Activated T-cell treated with anti-CD3 and anti-CD28 coated beads, Interleukin-2, amount 50 U/mL, for 4 hours (primary cell): Measurements from ENCODE around the gene WWC2. TPM values are rescaled to one million over a fixed set of nuclear protein-coding genes. Genes with fewer than 3 reads are reported as not detected.

Experiments
- ATAC-seq, 2 donors: fragments of 200-7000 bp; cut with Tn5 transposase; one replicate each; pipeline ENCODE4 v1.10.0; 2021
- DNase-seq: peaks from one replicate; pipeline ENCODE4 v3.0.0-alpha.2; 2020
- H3K27me3 Mint-ChIP-seq: one replicate; pipeline ENCODE4 v1.8.0; 2021; ENCODE audit warnings: low read depth, mixed read lengths
- H3K36me3 Mint-ChIP-seq: one replicate; pipeline ENCODE4 v1.8.0; 2022; ENCODE audit warnings: mixed read lengths; ENCODE audit not compliant: insufficient read depth
- H3K4me1 Mint-ChIP-seq: one replicate; pipeline ENCODE4 v1.8.0; 2021; ENCODE audit warnings: low read depth, mixed read lengths
- H3K4me3 Mint-ChIP-seq: one replicate; pipeline ENCODE4 v1.8.0; 2021; ENCODE audit warnings: mild to moderate bottlenecking, moderate library complexity, mixed read lengths
- H3K9me3 Mint-ChIP-seq: one replicate; pipeline ENCODE4 v1.8.0; 2021; ENCODE audit warnings: mixed read lengths
- total RNA-seq, 3 donors: library from RNA; stranded (reverse); gene quantifications; one replicate each; pipeline ENCODE4 v1.2.1, GENCODE V29; 2021

Gene WWC2
- total RNA-seq, 3 donors from 2014 or later, result 5.6 to 7.8 (median 6.9) TPM

- no peaks in the 10 kb centered on the region for H3K9me3 Mint-ChIP-seq
- no peak overlapping the region for H3K4me3 Mint-ChIP-seq
- ATAC-seq (no peak), DNase-seq (no peak)
- H3K36me3 Mint-ChIP-seq, result no peaks in the 10 kb centered on the region
- peaks cover 9% of the 10 kb centered on the region for H3K4me1 Mint-ChIP-seq
- peaks cover 22% of the 10 kb centered on the region for H3K27me3 Mint-ChIP-seq
Observed at GRCh38 chr4:183095199-183095512, 3.9 kb upstream of the WWC2 start.

- Mint-ChIP-seq H3K4me1 (peaks cover 13% of the 10 kb centered on the region), H3K36me3 (no peaks in the 10 kb centered on the region), H3K9me3 (no peaks in the 10 kb centered on the region), H3K4me3 (no peak overlapping the region), H3K27me3 (peaks cover 25% of the 10 kb centered on the region)
- no peak for DNase-seq
- no peak for ATAC-seq
Observed at GRCh38 chr4:183096276-183096965, 2.6 kb upstream of the WWC2 start.

DNA sequence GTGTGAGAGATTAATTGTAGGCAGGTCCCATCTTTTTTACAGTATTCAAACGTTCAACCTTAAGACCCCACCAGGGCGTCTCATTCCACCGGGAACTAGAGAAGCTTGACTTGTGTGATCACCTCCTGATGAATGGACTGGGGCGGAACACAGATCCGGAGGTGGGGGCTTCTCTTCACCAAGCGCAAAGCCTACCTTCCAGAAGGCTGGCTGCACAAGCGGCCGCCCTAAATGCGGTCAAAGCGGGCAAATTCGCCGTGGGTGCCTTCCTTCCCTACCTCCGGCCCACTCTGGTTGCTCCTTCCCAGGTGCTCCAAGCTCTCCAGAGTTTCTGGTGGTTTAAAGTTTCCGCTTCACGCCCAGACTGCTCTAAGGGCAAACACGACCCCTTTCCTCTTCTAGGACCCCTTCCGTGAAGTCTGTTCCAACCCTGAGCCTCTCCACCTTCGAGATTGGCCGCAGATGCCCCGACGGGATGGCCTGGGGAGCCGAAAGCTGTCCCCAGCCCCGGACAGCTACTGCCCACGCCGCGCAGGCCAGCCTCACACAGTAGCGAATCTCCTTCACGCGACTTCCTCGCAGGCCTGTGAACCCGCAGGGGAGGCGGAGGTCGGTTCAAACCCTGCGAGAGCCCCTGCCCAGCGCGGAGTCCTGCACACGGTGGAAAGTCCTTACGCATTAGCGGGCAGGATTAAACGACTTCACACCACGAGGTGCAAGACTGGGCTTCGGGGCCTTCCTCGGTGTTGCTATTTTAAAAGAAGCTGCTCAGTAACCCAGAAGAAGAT lies 1.6 kb upstream of the WWC2 start:
- H3K9me3 Mint-ChIP-seq, result no peaks in the 10 kb centered on the region
- peaks cover 13% of the 10 kb centered on the region for H3K4me1 Mint-ChIP-seq
- no peaks in the 10 kb centered on the region for H3K36me3 Mint-ChIP-seq
- H3K27me3 Mint-ChIP-seq, result peaks cover 32% of the 10 kb centered on the region
- peak overlapping the region; percentile 58 for H3K4me3 Mint-ChIP-seq
- no peak for DNase-seq
- ATAC-seq, result no peak

DNA sequence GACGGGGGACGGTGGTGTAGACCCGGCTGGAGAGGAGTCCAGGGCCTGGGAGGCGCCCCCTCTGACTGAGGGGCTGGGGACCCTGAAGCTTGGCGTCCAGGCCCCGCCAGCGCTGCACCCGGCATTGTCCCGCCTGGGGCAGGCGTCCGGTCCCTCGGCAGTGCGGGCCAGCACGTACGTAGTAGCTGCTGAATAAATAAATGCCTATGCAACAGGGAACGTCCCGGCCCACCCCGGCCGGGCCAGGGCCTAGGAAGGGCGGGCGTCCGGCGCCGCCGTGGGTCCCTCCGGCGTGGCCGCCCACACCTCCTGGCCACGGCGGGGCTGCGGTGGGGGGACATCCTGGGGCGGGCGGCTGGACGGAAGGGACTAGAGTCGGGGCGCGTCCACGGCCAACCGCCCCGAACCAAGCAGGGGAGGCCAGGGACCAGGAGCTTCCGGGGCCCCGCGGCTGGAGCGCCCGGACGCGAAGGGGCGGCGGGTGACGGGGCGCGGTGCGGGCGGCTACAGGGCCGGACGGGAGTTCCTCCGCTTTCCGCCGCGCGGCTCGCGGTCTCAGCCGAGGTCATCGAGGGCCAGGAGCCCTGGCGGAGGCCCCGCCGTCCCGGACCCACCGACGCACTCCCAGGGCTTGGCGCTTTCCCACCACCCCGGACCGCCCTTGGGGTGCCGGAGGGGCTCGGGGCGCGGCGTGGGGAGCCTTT lies 886 bp upstream of the WWC2 start:
- Mint-ChIP-seq H3K4me1 (peaks cover 13% of the 10 kb centered on the region), H3K4me3 (peak overlapping the region; percentile 66), H3K27me3 (peaks cover 35% of the 10 kb centered on the region), H3K9me3 (no peaks in the 10 kb centered on the region), H3K36me3 (no peaks in the 10 kb centered on the region)
- DNase-seq (no peak), ATAC-seq (peak; percentile 38 to 44)

DNA sequence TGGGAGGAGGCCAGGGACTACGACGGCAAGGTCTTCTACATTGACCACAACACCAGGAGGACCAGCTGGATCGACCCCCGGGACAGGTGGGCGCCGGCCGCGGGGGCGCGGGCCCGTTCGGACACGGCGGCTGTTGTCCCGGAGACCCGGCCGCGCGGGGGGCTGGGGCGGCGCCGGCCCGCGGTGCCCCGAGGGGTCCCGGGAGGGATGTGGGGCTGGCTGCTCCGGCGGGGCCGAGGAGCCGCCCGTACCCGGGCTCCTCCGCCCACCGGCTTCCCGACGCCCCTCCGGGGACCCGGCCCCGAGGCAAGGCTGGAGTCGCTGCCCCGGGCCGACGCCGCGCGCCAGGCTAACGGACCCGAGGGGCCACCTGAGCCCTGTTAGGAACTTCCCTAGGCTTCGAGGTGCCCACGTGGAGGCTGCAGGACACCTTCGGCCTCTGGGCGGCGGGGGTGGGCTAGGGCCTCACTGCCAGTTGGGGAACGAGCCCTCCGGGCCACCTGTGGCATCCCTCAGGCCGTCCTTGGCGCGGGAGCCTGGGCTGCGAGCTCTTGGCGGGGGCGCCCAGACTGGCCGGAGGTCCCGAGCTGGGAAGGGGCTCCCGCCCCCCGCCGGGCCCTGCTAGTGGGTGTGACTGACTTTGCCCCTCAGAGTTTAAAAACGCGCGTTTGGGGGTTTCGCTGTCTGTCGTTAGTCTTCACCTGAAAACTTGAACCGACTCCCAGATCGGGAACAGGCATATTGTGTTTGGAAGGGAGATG lies 660 bp downstream of the WWC2 start:
- Mint-ChIP-seq H3K9me3 (no peaks in the 10 kb centered on the region), H3K36me3 (no peaks in the 10 kb centered on the region), H3K4me1 (peaks cover 13% of the 10 kb centered on the region), H3K27me3 (peaks cover 35% of the 10 kb centered on the region), H3K4me3 (peak overlapping the region; percentile 66)
- DNase-seq (no peak), ATAC-seq (peak in 1 of 2 donors; percentile 9)

DNA sequence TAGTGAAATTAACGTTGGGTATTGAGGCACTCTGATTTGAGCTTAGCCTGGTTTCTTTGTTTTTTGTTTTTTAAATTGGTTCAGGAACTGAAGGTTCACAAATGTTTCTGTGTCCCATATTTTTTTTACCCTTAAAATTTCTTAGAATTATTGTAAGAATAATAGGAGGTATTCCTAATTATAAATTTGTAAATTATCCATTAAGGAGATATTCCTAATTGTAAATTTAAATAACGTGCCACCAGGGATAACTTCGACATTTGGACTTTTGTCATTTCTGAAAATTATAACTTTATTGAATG lies 1.2 kb downstream of the WWC2 start:
- Mint-ChIP-seq H3K4me3 (peak overlapping the region; percentile 66), H3K36me3 (no peaks in the 10 kb centered on the region), H3K4me1 (peaks cover 13% of the 10 kb centered on the region), H3K9me3 (no peaks in the 10 kb centered on the region), H3K27me3 (peaks cover 30% of the 10 kb centered on the region)
- ATAC-seq, result no peak
- DNase-seq, result no peak

DNA sequence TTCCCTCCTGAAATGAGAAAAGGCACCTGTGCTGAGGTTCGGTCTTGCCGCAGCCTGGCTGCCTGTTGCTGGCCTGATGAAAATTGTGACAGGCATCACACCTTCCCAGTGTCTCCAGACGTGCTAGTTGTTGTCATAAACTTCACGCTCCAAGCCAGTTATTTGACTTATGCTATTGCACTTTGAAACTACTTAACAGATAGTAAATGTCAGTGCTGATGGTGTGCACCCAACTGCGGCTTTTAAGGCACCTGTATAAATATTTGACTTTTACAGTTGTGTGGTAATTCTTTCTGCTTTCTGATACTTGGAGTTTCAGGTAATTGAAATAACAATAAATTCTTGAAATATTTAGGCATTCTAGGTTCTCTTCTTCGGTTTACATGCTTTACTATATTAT lies 1.8 kb downstream of the WWC2 start:
- Mint-ChIP-seq H3K27me3 (peaks cover 33% of the 10 kb centered on the region), H3K36me3 (no peaks in the 10 kb centered on the region), H3K4me1 (peaks cover 13% of the 10 kb centered on the region), H3K9me3 (no peaks in the 10 kb centered on the region), H3K4me3 (peak overlapping the region; percentile 39)
- no peak for DNase-seq
- ATAC-seq, result no peak

- H3K9me3 Mint-ChIP-seq, result no peaks in the 10 kb centered on the region
- peaks cover 11% of the 10 kb centered on the region for H3K4me1 Mint-ChIP-seq
- H3K27me3 Mint-ChIP-seq, result peaks cover 32% of the 10 kb centered on the region
- H3K36me3 Mint-ChIP-seq, result no peaks in the 10 kb centered on the region
- ATAC-seq (no peak), DNase-seq (no peak)
- no peak overlapping the region for H3K4me3 Mint-ChIP-seq
Observed at GRCh38 chr4:183101956-183102480, 3.0 kb downstream of the WWC2 start.

GRCh38 chr4:183105092-183105491 lies 6.0 kb downstream of the WWC2 start:
- peaks cover 5% of the 10 kb centered on the region for H3K4me1 Mint-ChIP-seq
- ATAC-seq, result no peak
- DNase-seq, result no peak
- H3K4me3 Mint-ChIP-seq, result no peak overlapping the region
- H3K36me3 Mint-ChIP-seq, result no peaks in the 10 kb centered on the region
- H3K9me3 Mint-ChIP-seq, result no peaks in the 10 kb centered on the region
- peaks cover 22% of the 10 kb centered on the region for H3K27me3 Mint-ChIP-seq

GRCh38 chr4:183106839-183107238 lies 7.8 kb downstream of the WWC2 start:
- H3K36me3 Mint-ChIP-seq, result no peaks in the 10 kb centered on the region
- H3K4me1 Mint-ChIP-seq, result peaks cover under 1% of the 10 kb centered on the region
- ATAC-seq (no peak), DNase-seq (no peak)
- H3K4me3 Mint-ChIP-seq, result no peak overlapping the region
- no peaks in the 10 kb centered on the region for H3K9me3 Mint-ChIP-seq
- H3K27me3 Mint-ChIP-seq, result peaks cover 16% of the 10 kb centered on the region

GRCh38 chr4:183107891-183108459 lies 8.9 kb downstream of the WWC2 start:
- no peaks in the 10 kb centered on the region for H3K9me3 Mint-ChIP-seq
- DNase-seq, result no peak
- H3K4me3 Mint-ChIP-seq, result no peak overlapping the region
- no peaks in the 10 kb centered on the region for H3K36me3 Mint-ChIP-seq
- peaks cover 10% of the 10 kb centered on the region for H3K27me3 Mint-ChIP-seq
- H3K4me1 Mint-ChIP-seq, result peaks cover 1% of the 10 kb centered on the region
- ATAC-seq, result no peak

DNA sequence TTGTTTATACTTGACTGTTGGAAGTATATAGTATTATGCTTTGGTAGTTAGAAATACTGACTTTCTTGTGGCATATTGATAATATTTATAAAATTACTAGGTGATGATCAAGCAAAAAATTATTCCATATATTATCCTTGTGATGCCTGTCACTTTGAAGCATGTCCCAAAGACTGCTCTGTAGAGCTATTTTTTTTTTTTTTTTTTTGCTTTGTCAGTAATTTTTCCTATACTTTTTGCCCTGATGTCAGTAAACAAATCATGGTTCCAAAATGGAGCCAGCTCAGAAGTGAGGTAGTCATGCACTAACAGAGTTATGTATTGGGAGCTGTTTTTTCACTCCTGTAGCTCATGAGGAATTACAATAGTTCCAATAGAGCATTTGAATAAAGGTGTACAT lies 11.2 kb downstream of the WWC2 start:
- H3K4me1 Mint-ChIP-seq, result peaks cover 1% of the 10 kb centered on the region

DNA sequence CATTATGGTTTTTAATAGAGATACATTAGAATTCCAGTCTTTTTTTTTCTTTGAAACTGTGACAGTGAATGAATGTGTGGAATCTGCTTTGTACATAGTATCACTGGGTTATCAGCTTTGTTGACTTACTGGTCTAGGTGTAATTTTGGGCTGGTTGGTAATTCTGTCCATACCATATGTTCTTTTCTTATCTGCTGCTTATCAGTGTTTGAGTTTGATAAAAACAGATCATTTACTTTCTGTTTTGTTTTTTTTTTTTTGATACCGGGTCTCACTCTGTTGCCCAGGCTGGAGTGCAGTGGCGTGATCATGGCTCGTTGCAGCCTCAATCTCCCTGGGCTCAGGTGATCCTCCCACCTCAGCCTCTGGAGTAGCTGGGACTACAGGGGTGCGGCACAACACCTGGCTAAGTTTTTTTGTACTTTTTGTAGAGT lies 12.4 kb downstream of the WWC2 start:
- DNase-seq (no peak), ATAC-seq (no peak)
- Mint-ChIP-seq H3K4me1 (peaks cover 1% of the 10 kb centered on the region), H3K36me3 (no peaks in the 10 kb centered on the region), H3K9me3 (no peaks in the 10 kb centered on the region), H3K4me3 (no peak overlapping the region), H3K27me3 (peaks cover 7% of the 10 kb centered on the region)

More for the DNA sequence above, 11.2 kb downstream of the WWC2 start:
- no peak overlapping the region for H3K4me3 Mint-ChIP-seq
- H3K27me3 Mint-ChIP-seq, result peaks cover 11% of the 10 kb centered on the region
- H3K9me3 Mint-ChIP-seq, result no peaks in the 10 kb centered on the region
- H3K36me3 Mint-ChIP-seq, result no peaks in the 10 kb centered on the region
- DNase-seq, result no peak
- ATAC-seq, result no peak

- DNase-seq (no peak), ATAC-seq (no peak)
- Mint-ChIP-seq H3K27me3 (peaks cover 1% of the 10 kb centered on the region), H3K4me1 (no peaks in the 10 kb centered on the region), H3K36me3 (no peaks in the 10 kb centered on the region), H3K9me3 (no peaks in the 10 kb centered on the region), H3K4me3 (no peak overlapping the region)
Observed at GRCh38 chr4:183118141-183118540, 19.1 kb downstream of the WWC2 start.
